Vagina (tissue), 2 donors: ENCODE results near the gene DNASE1L2.

Experiments
- CTCF ChIP-seq, 3 experiments: fragments of 450-650 bp in 2 of 3; fragments of 200-600 bp in 1 of 3; sonication (generic) in 1 of 3; IDR thresholded peaks; one replicate each; pipeline ENCODE4 v1.5.1; 2017 to 2019; ENCODE audit warnings: antibody characterized with exemption in 3 of 3, mild to moderate bottlenecking in 2 of 3, moderate library complexity in 2 of 3
- POLR2A ChIP-seq, 2 donors: fragments of 450-650 bp; IDR thresholded peaks; one replicate each; pipeline ENCODE4 v1.6.1; 2017; ENCODE audit warnings: antibody characterized with exemption in 2 of 2, mild to moderate bottlenecking in 2 of 2, moderate library complexity in 2 of 2

- TF ChIP-seq CTCF (IDR thresholded peaks at IDR 0.05) (no peak), POLR2A (IDR thresholded peaks at IDR 0.05) (no peak)
Observed at GRCh38 chr16:2271848-2272461, 35.7 kb downstream of the DNASE1L2 start.
